Activated CD4-positive, alpha-beta T cell treated with anti-CD3 and anti-CD28 coated beads, Interleukin-2, amount 50 U/mL, for 24 hours (primary cell): ENCODE data around the gene RTP2.
A peak's percentile ranks its signal among the peaks of the same experiment; 100 is the strongest.

Experiments used
- DNase-seq, 2 donors: peaks; one replicate each; pipeline ENCODE4 v3.0.0-alpha.2; 2020; ENCODE audit warnings: low read depth in 1 of 2, low spot score in 1 of 2

The RTP2 gene

GRCh38 chr3:187702507-187703033, at the start of gene RTP2:
TSS of gene RTP2 (minus strand) at chr3:187702557. CDS start at chr3:187702128, 429 bp downstream.
- no peak for DNase-seq

DNA sequence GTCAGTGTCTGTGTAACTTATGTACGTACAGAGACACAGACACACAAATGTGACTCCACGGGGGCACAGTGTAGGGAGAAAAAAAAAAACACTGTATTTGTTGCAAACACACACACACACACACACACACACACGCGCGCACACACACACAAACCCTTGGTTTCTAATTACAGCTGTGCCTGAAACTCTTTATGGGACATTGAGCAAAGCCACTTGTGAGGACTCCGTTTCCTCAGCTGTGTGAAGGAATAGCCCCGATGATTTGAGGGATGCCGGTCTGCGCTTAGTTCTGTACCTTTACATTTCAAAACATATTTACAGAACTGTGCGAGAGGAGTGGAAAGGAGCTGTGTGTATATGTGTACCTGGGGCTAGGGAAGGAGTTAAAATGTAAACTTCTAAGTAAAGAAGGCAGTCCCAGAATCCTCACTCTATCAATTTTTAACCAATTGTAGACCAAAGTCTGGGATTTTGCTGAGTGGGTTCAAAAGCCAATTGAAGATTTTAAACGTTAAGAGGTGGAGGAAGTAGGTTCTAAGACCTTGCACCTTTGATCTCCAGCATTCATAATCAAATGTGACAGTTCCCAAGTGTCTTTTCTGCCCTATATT, 48.3 kb upstream of the RTP2 start:
- DNase-seq = no peak

DNA sequence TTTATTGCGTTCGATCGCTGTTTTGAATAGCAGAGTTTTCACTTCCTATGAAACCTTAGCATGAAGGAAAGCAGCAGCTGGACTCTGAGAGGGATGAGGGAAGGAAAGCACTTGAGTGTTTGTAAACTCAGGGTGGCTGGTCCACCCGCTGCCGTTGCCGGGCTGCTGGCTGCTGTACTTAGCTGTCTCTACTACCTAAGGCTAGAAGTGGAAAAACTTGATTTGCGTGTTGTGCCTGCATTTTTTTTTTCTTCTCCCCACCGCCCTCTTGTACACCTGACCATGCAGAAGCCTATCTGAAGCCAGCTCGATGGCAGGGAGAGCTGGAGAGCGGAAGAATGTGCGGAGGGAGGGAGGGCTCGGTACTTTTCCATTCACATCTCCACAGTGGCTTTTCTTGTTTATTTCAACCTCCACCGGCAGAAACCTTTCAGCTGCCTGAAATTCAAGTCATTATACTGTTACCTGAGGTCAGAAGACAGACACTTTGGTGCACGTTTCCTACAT, 47.7 kb upstream of the RTP2 start:
- no peak for DNase-seq

- peak; percentile 84 to 90 for DNase-seq
Observed at GRCh38 chr3:187748050-187748481, 45.7 kb upstream of the RTP2 start.

DNA sequence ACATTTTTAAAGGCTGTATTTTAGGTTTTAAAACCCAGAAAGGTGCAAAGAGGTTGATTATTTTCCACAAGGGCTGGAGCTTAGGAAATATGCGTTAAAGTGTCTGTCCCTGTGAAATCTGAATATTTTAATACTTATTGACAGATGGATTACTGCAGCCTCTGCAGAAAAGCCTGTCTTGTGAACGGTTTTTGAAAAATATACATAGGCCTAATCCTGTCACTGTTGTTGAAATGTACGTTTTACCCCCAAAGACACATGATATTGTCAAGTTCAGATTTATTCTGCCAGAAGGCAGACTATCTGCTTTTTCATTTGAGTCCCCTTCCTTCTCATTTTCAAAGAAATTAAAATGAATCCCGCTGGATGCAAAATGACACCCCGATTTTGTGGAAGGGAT, 45.1 kb upstream of the RTP2 start:
- DNase-seq = no peak

GRCh38 chr3:187746442-187747281, 44.3 kb upstream of the RTP2 start:
- no peak for DNase-seq

- no peak for DNase-seq
Observed at GRCh38 chr3:187746059-187746441, 43.7 kb upstream of the RTP2 start.

DNA sequence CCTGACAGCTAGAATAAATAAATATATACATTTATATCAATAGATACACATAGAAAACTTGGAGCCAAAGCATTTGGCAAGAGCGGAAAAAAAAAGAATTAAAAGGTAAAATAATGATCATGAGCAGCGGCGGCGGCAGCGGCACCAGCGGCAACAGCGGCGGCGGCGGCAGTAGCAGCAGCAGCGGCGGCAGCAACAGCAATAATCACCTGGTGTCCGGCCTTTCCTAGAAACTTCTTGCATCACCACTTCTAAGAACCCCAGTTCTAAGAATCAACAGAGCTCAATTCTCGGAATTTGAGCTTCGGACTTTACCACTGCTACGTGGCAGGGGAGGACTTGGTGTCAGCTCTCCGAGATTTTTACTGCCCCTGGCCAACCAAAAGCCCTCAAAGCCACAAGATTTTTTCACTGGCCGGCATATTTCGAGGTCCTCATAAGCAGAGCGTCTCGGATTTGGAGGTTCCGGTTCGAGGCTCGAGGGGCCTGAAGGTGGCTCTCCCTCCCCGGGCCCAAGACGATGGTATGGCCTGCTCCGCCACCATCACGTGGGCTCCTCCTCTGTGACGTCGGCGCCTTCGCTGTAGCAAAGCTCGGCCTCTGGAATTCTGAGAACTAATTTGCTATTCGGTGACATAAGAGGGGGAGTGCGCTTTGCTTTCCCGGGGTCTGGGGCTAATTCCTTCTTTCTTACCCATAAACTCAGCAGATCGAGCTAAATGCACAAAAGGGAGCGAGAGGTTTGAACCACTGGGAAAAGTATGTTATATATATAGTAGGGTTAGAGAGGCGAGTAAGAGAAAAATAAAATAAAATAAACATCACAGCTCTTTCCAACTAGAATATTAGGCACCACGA, 43.1 kb upstream of the RTP2 start, which contains the start of gene BCL6:
BCL6 (minus strand) TSS at position 268 of the 858 bp plus-strand sequence. CDS start 11,775 bp downstream, outside the sequence.
- DNase-seq = peak; percentile 85 to 86

GRCh38 chr3:187744169-187745151, 42.1 kb upstream of the RTP2 start:
- DNase-seq = peak in 1 of 2 donors; percentile 27

DNA sequence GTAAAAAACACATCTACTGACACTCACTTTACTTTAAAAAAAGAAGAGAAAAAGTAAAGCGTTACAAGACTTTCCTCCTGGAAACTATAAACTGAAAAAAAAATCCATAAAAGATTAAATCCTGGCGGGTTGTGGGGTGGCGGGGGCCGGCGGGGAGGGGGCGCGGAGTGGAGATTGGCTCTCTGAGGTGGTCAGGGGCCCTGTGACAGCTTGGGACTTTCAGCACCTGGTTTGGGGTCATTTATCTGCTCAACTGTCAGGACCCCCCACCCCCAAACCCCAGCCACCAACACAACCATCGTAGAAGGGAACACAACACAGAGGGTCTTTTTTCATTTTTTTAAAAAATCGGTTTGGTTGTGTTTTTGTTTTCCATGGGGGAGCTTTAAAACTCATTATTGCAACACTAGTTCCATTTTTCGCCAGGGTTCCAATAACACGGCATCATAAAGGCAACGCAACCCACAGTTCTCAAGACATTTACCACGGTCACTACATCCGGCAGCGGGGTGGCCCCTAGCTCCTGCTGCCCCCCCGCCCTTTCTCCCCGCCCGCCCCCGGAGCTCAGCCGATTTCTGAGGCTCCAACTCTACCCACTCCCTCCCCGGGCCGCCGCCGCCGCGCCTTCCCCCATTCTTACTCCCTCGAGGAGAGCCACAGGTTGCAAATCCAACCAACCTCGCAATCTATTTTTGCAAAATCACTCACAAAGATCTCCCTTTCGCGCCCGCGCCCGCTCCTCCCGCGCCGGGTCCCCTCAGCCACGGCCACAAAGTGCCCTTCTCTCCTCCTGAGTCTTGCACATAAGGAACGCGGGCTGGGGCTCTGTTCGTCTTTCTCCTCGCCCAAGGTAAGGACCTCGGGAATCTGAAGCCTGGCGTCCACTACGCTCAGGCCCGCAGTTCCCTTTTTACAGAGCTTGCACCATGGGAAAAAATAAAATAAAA, 41.1 kb upstream of the RTP2 start:
- DNase-seq = peak; percentile 35 to 48

GRCh38 chr3:187742351-187743171, 40.2 kb upstream of the RTP2 start:
- no peak for DNase-seq

GRCh38 chr3:187741403-187742350, 39.3 kb upstream of the RTP2 start:
- DNase-seq = peak; percentile 50 to 63

DNA sequence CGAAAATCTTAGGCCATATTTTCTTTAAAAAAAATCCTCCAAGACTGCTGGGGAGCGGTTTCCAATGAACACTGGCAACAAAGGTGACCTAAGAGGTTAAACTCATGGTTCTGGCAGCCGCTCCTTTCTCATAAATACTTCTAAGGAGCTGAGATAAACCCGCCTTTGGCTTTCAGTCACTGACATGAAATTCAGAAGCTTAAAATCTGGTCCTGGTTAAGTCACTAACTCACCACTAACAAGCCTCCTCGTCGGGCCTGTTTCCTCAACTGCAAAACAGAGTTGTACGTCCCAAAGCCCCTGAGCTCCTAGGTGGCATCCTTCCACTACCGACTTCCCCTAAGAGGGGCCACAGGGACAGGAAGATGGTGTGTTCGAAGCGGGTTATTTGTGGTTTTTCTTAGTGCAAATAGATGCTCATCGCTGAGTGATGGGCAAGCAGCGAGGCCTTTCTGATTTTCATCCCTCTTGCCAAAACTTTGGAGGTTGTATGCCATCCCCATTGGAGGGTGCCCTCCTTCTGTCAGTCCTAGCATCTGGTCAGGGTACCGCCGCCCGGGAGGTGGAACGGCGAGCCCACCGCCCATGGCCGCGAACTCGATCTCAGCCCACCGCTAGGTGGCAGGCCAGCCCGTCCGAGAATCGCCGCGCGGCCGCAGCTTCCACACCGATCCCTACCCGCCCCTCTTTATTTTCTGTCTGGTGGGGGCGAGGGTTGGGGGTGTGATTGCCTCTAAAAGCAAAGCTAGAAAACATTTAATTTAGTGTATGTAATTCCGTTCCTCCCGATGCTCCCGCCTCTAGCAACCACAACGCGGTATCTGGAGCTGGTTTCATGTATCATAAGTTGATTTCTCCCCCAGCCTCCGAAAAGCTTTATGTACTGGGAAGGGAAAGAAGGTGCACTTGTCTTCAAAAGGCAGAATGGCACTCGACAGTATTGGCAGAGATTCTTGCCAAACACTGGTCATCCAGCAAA, 38.4 kb upstream of the RTP2 start:
- peak; percentile 57 to 66 for DNase-seq

DNA sequence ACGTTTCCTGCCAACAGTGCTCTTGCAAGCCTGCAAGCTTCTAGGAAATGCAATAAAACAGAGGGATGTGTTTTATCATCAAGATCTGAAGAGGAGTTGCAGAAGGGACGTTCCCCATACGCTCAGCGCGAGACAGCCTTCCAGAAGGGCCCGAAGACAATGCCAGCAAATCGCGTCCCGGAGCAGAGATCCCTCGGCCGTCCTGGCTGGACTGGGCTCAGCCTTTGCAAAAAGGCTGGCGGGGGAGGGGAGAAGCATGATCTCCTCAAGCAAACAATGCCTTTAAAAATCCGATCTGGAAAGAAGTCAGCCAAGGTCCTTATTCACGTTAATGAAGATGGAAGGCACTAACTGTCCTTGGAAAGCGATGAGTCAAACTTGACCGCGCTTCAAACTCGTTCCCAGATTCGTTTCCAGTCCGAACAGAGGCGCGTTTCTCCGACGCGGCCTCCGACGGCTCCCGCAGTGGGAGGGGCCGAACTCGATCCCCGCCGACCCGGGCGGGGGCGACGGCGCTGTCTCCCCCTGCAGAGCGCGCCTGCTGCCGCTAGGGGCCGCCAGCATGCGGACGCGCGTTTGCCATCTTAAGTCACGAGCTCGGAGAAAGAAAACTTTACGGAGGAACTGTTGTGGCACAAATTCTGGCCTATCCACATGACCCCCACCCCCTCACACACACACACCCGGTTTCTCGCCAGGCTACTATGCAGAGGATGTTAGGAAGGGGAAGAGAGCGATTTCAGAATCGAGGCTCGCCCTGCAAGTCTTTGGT, 37.4 kb upstream of the RTP2 start:
- peak; percentile 67 to 70 for DNase-seq

GRCh38 chr3:187739094-187739560, 36.8 kb upstream of the RTP2 start:
- no peak for DNase-seq
